Thoracic aorta (tissue), 2 donors: ENCODE results near the gene LUM. TPM values are rescaled to one million over a fixed set of nuclear protein-coding genes. Genes with fewer than 3 reads are reported as not detected.
A peak's percentile ranks its signal among the peaks of the same experiment; 100 is the strongest.

ENCODE experiments used
- ATAC-seq: fragments of 150-250 bp; one replicate; pipeline ENCODE4 v1.8.0; 2017; ENCODE audit warnings: low read depth; ENCODE audit not compliant: insufficient number of reproducible peaks, low FRiP score
- DNase-seq: peaks from one replicate; pipeline ENCODE4 v3.0.0-alpha.2; 2020; ENCODE audit warnings: low spot score
- H3K27ac ChIP-seq, 2 donors: fragments of 200-600 bp; sonication (generic); 1 replicate in 1 of 2; 2 replicates in 1 of 2; pipeline ENCODE4 v1.5.1; 2016; ENCODE audit warnings: mild to moderate bottlenecking in 2 of 2, moderate library complexity in 2 of 2
- H3K27me3 ChIP-seq: fragments of 200-600 bp; sonication (generic); replicated peaks from 2 replicates; pipeline ENCODE4 v1.6.0; 2016; ENCODE audit warnings: mild to moderate bottlenecking; ENCODE audit not compliant: insufficient read depth
- H3K36me3 ChIP-seq: fragments of 200-600 bp; sonication (generic); one replicate; pipeline ENCODE4 v1.5.1; 2016
- H3K4me1 ChIP-seq, 2 donors: fragments of 200-600 bp; sonication (generic); 1 replicate in 1 of 2; 2 replicates in 1 of 2; pipeline versions ENCODE4 v1.5.1 to v1.6.0; 2016; ENCODE audit warnings: low read depth in 2 of 2, mild to moderate bottlenecking in 1 of 2; ENCODE audit not compliant: control insufficient read depth in 1 of 2
- H3K4me3 ChIP-seq: fragments of 200-600 bp; sonication (generic); 2 replicates; pipeline ENCODE4 v1.5.1; 2016; ENCODE audit warnings: mild to moderate bottlenecking
- H3K9me3 ChIP-seq: fragments of 200-600 bp; sonication (generic); 2 replicates; pipeline ENCODE4 v1.5.1; 2016
- total RNA-seq, 2 donors: library from RNA; depleted of rRNA; stranded (reverse); fragments of >200 nt; gene quantifications; one replicate each; pipeline versions ENCODE4 v1.1.0 to v1.2.3, GENCODE V29; 2016
- TF ChIP-seq, protein P1 (sequence below): fragments of 200-600 bp; sonication (generic); IDR thresholded peaks from one replicate; pipeline ENCODE4 v1.5.1; 2019; ENCODE audit warnings: antibody characterized with exemption

Gene LUM, protein sequence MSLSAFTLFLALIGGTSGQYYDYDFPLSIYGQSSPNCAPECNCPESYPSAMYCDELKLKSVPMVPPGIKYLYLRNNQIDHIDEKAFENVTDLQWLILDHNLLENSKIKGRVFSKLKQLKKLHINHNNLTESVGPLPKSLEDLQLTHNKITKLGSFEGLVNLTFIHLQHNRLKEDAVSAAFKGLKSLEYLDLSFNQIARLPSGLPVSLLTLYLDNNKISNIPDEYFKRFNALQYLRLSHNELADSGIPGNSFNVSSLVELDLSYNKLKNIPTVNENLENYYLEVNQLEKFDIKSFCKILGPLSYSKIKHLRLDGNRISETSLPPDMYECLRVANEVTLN
- 100 to 1,000 TPM; 138 to 257 TPM for total RNA-seq

DNA sequence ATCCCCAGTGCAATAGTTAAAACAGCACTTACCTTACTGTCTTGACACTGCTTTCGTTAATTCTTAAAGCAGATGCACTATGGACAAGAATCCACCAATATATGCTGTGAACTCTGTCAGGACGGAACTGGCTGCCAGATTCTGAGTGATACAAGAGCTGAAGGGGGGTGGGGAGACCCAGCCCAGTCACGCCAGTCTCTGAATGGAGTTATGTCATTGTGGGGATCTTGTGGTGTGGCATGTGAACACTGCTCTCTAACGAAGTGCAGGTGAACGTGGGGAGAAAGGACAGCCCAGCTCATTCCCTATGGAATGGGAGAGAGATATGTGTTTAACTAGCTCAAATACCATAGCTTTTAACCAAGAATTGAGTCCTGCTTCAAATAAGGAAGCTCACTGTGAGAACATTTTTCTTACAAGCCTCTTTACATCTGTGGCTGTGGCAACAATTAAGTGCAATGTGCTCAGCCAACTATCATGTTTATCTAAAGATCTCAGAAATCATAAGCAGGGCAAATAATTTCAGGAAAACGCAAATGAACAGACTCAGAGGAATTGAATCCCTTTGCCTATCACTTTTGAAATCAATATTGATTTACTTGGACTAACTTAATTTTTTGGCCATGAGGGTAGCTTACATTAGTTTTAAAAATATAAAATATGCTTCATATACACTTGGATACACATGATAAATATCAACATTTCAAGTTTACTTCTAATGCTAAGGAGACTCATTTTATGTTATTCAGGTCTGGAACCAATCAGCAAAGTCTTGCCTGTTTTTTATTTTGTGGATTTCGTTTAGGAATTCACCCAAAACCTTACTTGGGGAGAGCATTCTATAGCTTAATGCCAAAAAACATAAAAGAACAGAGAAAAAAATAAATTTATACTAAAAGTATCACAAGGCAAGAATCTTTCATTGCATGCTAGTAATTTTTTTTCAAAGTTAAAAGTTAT is at the start of gene LUM:
Gene LUM (minus strand): TSS at position 129 of the 960 bp plus-strand sequence. CDS start 2,515 bp downstream, outside the sequence.
- no peak for DNase-seq
- no peak for ATAC-seq
- Histone ChIP-seq H3K4me1 (no peaks in the 10 kb centered on the region), H3K9me3 (no peaks in the 10 kb centered on the region), H3K27me3 (no peaks in the 10 kb centered on the region), H3K27ac (no peak within 1 kb of the TSS), H3K4me3 (peak within 1 kb of the TSS; percentile 35), H3K36me3 (no peaks in the 10 kb centered on the region)
- TF ChIP-seq, protein P1, sequence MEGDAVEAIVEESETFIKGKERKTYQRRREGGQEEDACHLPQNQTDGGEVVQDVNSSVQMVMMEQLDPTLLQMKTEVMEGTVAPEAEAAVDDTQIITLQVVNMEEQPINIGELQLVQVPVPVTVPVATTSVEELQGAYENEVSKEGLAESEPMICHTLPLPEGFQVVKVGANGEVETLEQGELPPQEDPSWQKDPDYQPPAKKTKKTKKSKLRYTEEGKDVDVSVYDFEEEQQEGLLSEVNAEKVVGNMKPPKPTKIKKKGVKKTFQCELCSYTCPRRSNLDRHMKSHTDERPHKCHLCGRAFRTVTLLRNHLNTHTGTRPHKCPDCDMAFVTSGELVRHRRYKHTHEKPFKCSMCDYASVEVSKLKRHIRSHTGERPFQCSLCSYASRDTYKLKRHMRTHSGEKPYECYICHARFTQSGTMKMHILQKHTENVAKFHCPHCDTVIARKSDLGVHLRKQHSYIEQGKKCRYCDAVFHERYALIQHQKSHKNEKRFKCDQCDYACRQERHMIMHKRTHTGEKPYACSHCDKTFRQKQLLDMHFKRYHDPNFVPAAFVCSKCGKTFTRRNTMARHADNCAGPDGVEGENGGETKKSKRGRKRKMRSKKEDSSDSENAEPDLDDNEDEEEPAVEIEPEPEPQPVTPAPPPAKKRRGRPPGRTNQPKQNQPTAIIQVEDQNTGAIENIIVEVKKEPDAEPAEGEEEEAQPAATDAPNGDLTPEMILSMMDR = no peak

GRCh38 chr12:91161009-91161408 is 49.7 kb upstream of the LUM start:
- no peaks in the 10 kb centered on the region for H3K9me3 ChIP-seq
- no peak overlapping the region for H3K27ac ChIP-seq
- TF ChIP-seq, protein P1 = no peak
- no peak for ATAC-seq
- no peaks in the 10 kb centered on the region for H3K36me3 ChIP-seq
- no peaks in the 10 kb centered on the region for H3K27me3 ChIP-seq
- no peak for DNase-seq
- H3K4me3 ChIP-seq = no peak overlapping the region
- H3K4me1 ChIP-seq = no peaks in the 10 kb centered on the region

DNA sequence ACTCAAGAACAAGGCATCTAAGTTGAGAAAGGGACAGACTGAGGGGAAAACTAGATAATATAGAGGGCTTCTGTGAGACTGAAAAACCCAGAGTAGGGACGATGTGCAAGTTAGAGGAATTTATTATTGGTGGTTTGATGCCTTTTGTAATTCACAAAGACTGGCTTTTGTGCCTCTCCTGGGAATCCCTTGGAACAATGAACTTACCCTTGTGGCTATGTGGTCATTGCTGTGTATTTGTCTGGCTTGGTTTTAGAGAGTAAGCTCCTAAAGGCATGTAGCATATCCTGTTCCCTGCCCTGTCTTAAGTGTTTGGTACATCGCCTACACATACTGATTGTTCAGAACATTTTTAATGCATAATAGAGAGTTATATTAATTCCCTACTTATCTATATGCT is 44.7 kb upstream of the LUM start:
- no peaks in the 10 kb centered on the region for H3K4me1 ChIP-seq
- no peak overlapping the region for H3K27ac ChIP-seq
- no peaks in the 10 kb centered on the region for H3K36me3 ChIP-seq
- ATAC-seq = no peak
- DNase-seq = no peak
- no peaks in the 10 kb centered on the region for H3K9me3 ChIP-seq
- TF ChIP-seq, protein P1 = no peak
- no peak overlapping the region for H3K4me3 ChIP-seq
- H3K27me3 ChIP-seq = no peaks in the 10 kb centered on the region

- Histone ChIP-seq H3K36me3 (no peaks in the 10 kb centered on the region), H3K27ac (no peak overlapping the region), H3K27me3 (no peaks in the 10 kb centered on the region), H3K4me3 (no peak overlapping the region), H3K4me1 (no peaks in the 10 kb centered on the region), H3K9me3 (no peaks in the 10 kb centered on the region)
- ATAC-seq (no peak), DNase-seq (no peak)
- TF ChIP-seq, protein P1 = no peak
Measured at GRCh38 chr12:91154131-91154530, 42.8 kb upstream of the LUM start.

GRCh38 chr12:91144053-91144452 is 32.8 kb upstream of the LUM start:
- no peaks in the 10 kb centered on the region for H3K27me3 ChIP-seq
- no peak overlapping the region for H3K4me3 ChIP-seq
- H3K36me3 ChIP-seq = no peaks in the 10 kb centered on the region
- no peaks in the 10 kb centered on the region for H3K9me3 ChIP-seq
- H3K4me1 ChIP-seq = peaks cover 12 to 44% of the 10 kb centered on the region in 2 donors
- no peak overlapping the region for H3K27ac ChIP-seq
- TF ChIP-seq, protein P1 = no peak
- ATAC-seq = no peak
- DNase-seq = no peak
